H1 (cell line): Measurements from ENCODE around the gene SFMBT2. TPM values are rescaled to one million over a fixed set of nuclear protein-coding genes. Genes with fewer than 3 reads are reported as not detected.

Source experiments
- CTCF ChIA-PET: fragments of 300-600 bp; sonication (Branson Sonifier 250); formaldehyde crosslinking; loops from one replicate; lab custom pipeline; 2021; ENCODE audit not compliant: partially characterized antibody; lab: Charles Lee
- POLR2A ChIA-PET: fragments of 300-600 bp; sonication (Branson Sonifier 250); formaldehyde crosslinking; loops from one replicate; lab custom pipeline; 2021; ENCODE audit warnings: inconsistent platforms; ENCODE audit not compliant: partially characterized antibody; lab: Charles Lee
- DNase-seq, 2 experiments: peaks; one replicate each; pipeline versions ENCODE4 v3.0.0 to v3.0.0-alpha.2; 2010 to 2022; ENCODE audit warnings: low spot score in 2 of 2, low read depth in 1 of 2, mixed read lengths in 1 of 2
- FAIRE-seq: peaks from 2 replicates; lab custom pipeline; 2011; peaks lifted over from hg19 to GRCh38; lab: Jason Lieb, UNC
- H2AFZ ChIP-seq: 2 replicates; pipeline ENCODE4 v1.8.1; 2012; ENCODE audit warnings: low read length, inconsistent platforms
- H2AK5ac ChIP-seq: 2 replicates; pipeline ENCODE4 v1.6.1; 2013; ENCODE audit warnings: low read depth, low read length
- H2BK120ac ChIP-seq: replicated peaks from 2 replicates; pipeline ENCODE3; 2013; ENCODE audit warnings: low read depth, low read length, inconsistent platforms
- H2BK12ac ChIP-seq: 2 replicates; pipeline ENCODE4 v1.6.1; 2013; ENCODE audit warnings: low read depth, low read length
- H2BK15ac ChIP-seq: 2 replicates; pipeline ENCODE4 v1.6.1; 2013; ENCODE audit warnings: low read length
- H2BK20ac ChIP-seq: 2 replicates; pipeline ENCODE4 v1.6.1; 2013; ENCODE audit warnings: low read length
- H2BK5ac ChIP-seq: 2 replicates; pipeline ENCODE4 v1.6.1; 2013; ENCODE audit warnings: low read depth, low read length
- H3K14ac ChIP-seq: 2 replicates; pipeline ENCODE4 v1.6.1; 2013; ENCODE audit warnings: inconsistent platforms; ENCODE audit not compliant: insufficient read length
- H3K18ac ChIP-seq: 2 replicates; pipeline ENCODE4 v1.6.1; 2013; ENCODE audit warnings: low read length; ENCODE audit errors: extremely low read depth
- H3K23ac ChIP-seq: 2 replicates; pipeline ENCODE4 v1.6.1; 2013; ENCODE audit warnings: inconsistent platforms; ENCODE audit not compliant: insufficient read length
- H3K23me2 ChIP-seq: 2 replicates; pipeline ENCODE4 v1.6.1; 2013; ENCODE audit warnings: low read depth, low read length
- H3K27ac ChIP-seq: 2 replicates; pipeline ENCODE4 v1.6.1; 2011; ENCODE audit warnings: low read depth, low read length, inconsistent platforms
- H3K27me3 ChIP-seq, 4 experiments: replicated peaks in 1 of 4; 1 replicate in 1 of 4; 2 replicates in 3 of 4; pipeline versions ENCODE4 v1.6.1 to v1.8.1; 2011 to 2013; ENCODE audit warnings: low read length in 3 of 4, mild to moderate bottlenecking in 3 of 4, inconsistent platforms in 2 of 4, mixed read lengths in 2 of 4, moderate library complexity in 1 of 4; ENCODE audit not compliant: control insufficient read depth in 3 of 4, insufficient read depth in 3 of 4; ENCODE audit errors: extremely low read depth in 1 of 4
- H3K36me3 ChIP-seq, 4 experiments: 2 replicates each; pipeline versions ENCODE4 v1.6.1 to v1.8.1; 2011 to 2013; ENCODE audit warnings: mild to moderate bottlenecking in 4 of 4, low read length in 3 of 4, moderate library complexity in 2 of 4, control low read depth in 1 of 4, inconsistent platforms in 1 of 4; ENCODE audit not compliant: insufficient read depth in 4 of 4, control insufficient read depth in 2 of 4
- H3K4ac ChIP-seq: replicated peaks from 2 replicates; pipeline ENCODE3; 2013; ENCODE audit warnings: low read length, low read depth, mixed read lengths, inconsistent platforms; ENCODE audit not compliant: insufficient read length
- H3K4me1 ChIP-seq, 4 experiments: replicated peaks in 1 of 4; 1 replicate in 1 of 4; 2 replicates in 3 of 4; pipeline versions ENCODE4 v1.6.1 to v1.8.1; 2011 to 2013; ENCODE audit warnings: low read length in 3 of 4, inconsistent platforms in 2 of 4, mixed read lengths in 1 of 4; ENCODE audit not compliant: insufficient read depth in 4 of 4, control insufficient read depth in 3 of 4
- H3K4me2 ChIP-seq, 2 experiments: 2 replicates each; pipeline versions ENCODE4 v1.6.1 to v1.8.1; 2011 to 2013; ENCODE audit warnings: low read depth in 2 of 2, low read length in 2 of 2, control low read depth in 1 of 2, inconsistent platforms in 1 of 2, mild to moderate bottlenecking in 1 of 2; ENCODE audit not compliant: insufficient read depth in 1 of 2
- H3K4me3 ChIP-seq, 4 experiments: fragments of 200-600, 300-600 bp in 1 of 4; sonication (generic), shearing (Covaris generic), sonication (Bioruptor Twin) in 1 of 4; 2 replicates each; pipeline versions ENCODE4 v1.5.1 to v1.8.1; 2011 to 2016; ENCODE audit warnings: low read length in 4 of 4, low read depth in 3 of 4, control low read depth in 2 of 4, inconsistent platforms in 2 of 4, mild to moderate bottlenecking in 2 of 4, mixed read lengths in 1 of 4, moderate library complexity in 1 of 4; ENCODE audit not compliant: insufficient read depth in 2 of 4; ENCODE audit errors: extremely low read depth in 1 of 4
- H3K56ac ChIP-seq: replicated peaks from 2 replicates; pipeline ENCODE3; 2013; ENCODE audit warnings: low read depth, mild to moderate bottlenecking, mixed read lengths, low read length, inconsistent platforms; ENCODE audit not compliant: insufficient read length
- H3K79me1 ChIP-seq: 2 replicates; pipeline ENCODE4 v1.6.1; 2013; ENCODE audit warnings: low read depth, low read length, control low read depth
- H3K79me2 ChIP-seq, 2 experiments: 2 replicates each; pipeline versions ENCODE4 v1.6.1 to v1.8.1; 2012 to 2013; ENCODE audit warnings: low read length in 2 of 2, mild to moderate bottlenecking in 2 of 2, inconsistent platforms in 1 of 2; ENCODE audit not compliant: insufficient read depth in 2 of 2, control insufficient read depth in 1 of 2
- H3K9ac ChIP-seq, 4 experiments: replicated peaks in 1 of 4; 1 replicate in 1 of 4; 2 replicates in 3 of 4; pipeline versions ENCODE4 v1.6.1 to v1.8.1; 2011 to 2013; ENCODE audit warnings: low read depth in 3 of 4, low read length in 3 of 4, control low read depth in 2 of 4, mild to moderate bottlenecking in 2 of 4, moderate library complexity in 2 of 4, inconsistent platforms in 1 of 4; ENCODE audit errors: extremely low read depth in 1 of 4
- H3K9me3 ChIP-seq, 2 experiments: 2 replicates each; pipeline versions ENCODE4 v1.6.1 to v1.8.1; 2012 to 2013; ENCODE audit warnings: mild to moderate bottlenecking in 2 of 2, moderate library complexity in 2 of 2, control low read depth in 1 of 2, inconsistent platforms in 1 of 2, low read depth in 1 of 2, low read length in 1 of 2, mixed read lengths in 1 of 2; ENCODE audit not compliant: insufficient read depth in 2 of 2
- H4K20me1 ChIP-seq, 2 experiments: replicated peaks in 1 of 2; 2 replicates each; pipeline versions ENCODE3 to v1.8.1; 2011 to 2013; ENCODE audit warnings: inconsistent platforms in 2 of 2, low read length in 2 of 2, mild to moderate bottlenecking in 1 of 2; ENCODE audit not compliant: insufficient read depth in 2 of 2, control insufficient read depth in 1 of 2
- H4K5ac ChIP-seq: 2 replicates; pipeline ENCODE4 v1.6.1; 2013; ENCODE audit warnings: low read length, low read depth, mixed read lengths, inconsistent platforms; ENCODE audit not compliant: insufficient read length
- H4K8ac ChIP-seq: 2 replicates; pipeline ENCODE4 v1.8.0; 2013; ENCODE audit warnings: mild to moderate bottlenecking, moderate library complexity, low read length, inconsistent platforms; ENCODE audit not compliant: insufficient read depth; ENCODE audit errors: extremely low read depth
- H4K91ac ChIP-seq: replicated peaks from 2 replicates; pipeline ENCODE3; 2013; ENCODE audit warnings: low read length, mixed read lengths, inconsistent platforms; ENCODE audit not compliant: insufficient read length
- BCL11A ChIP-seq, 2 experiments: IDR thresholded peaks; one replicate each; pipeline ENCODE4 v1.6.1; 2011; ENCODE audit warnings: low read depth in 2 of 2, low read length in 2 of 2, mild to moderate bottlenecking in 2 of 2
- CEBPB ChIP-seq: IDR thresholded peaks from 2 replicates; pipeline ENCODE4 v1.6.1; 2012; ENCODE audit warnings: low read depth, low read length
- EZH2 ChIP-seq: fragments of 200-600 bp; sonication (generic); IDR thresholded peaks from 2 replicates; pipeline ENCODE4 v1.7.1; 2012; ENCODE audit warnings: low read depth, mild to moderate bottlenecking, moderate library complexity, low read length, inconsistent platforms; ENCODE audit not compliant: severe bottlenecking
- POU5F1 ChIP-seq: IDR thresholded peaks from 2 replicates; pipeline ENCODE4 v1.6.1; 2011; ENCODE audit warnings: low read depth, mild to moderate bottlenecking, low read length, moderate library complexity
- RBBP5 ChIP-seq: IDR thresholded peaks from 2 replicates; pipeline ENCODE4 v1.7.1; 2012; ENCODE audit warnings: low read depth, mild to moderate bottlenecking, inconsistent platforms, low read length, moderate library complexity, borderline replicate concordance
- RXRA ChIP-seq: IDR thresholded peaks from 2 replicates; pipeline ENCODE4 v1.6.1; 2011; ENCODE audit warnings: low read depth, mild to moderate bottlenecking, low read length, moderate library complexity; ENCODE audit not compliant: insufficient read depth
- SIRT6 ChIP-seq: IDR thresholded peaks from one replicate; pipeline ENCODE4 v1.7.1; 2012; ENCODE audit warnings: low read length, inconsistent platforms
- SIX5 ChIP-seq: IDR thresholded peaks from 2 replicates; pipeline ENCODE4 v1.6.1; 2011; ENCODE audit warnings: mild to moderate bottlenecking, low read depth, low read length
- SP1 ChIP-seq: IDR thresholded peaks from 2 replicates; pipeline ENCODE4 v1.6.1; 2011; ENCODE audit warnings: low read depth, low read length
- SP2 ChIP-seq: IDR thresholded peaks from 2 replicates; pipeline ENCODE4 v1.6.1; 2012; ENCODE audit warnings: mild to moderate bottlenecking, low read length, inconsistent platforms
- SUZ12 ChIP-seq: fragments of 200-600 bp; sonication (generic); IDR thresholded peaks from 2 replicates; pipeline ENCODE4 v1.6.1; 2012; ENCODE audit warnings: mild to moderate bottlenecking, inconsistent platforms, low read length, moderate library complexity, mixed read lengths
- TAF1 ChIP-seq: IDR thresholded peaks from 2 replicates; pipeline ENCODE4 v1.6.1; 2011; ENCODE audit warnings: mild to moderate bottlenecking, low read depth, low read length
- WGBS, 2 experiments: shearing (Covaris generic) in 1 of 2; methylation state at CpG; one replicate each; pipeline versions ENCODE4 v1.1.6 to v1.1.7; 2013 to 2015; ENCODE audit warnings: low lambda C conversion rate in 2 of 2, mixed read lengths in 2 of 2, inconsistent platforms in 1 of 2, low coverage in 1 of 2, missing lambda C conversion rate in 1 of 2; ENCODE audit not compliant: insufficient replicate concordance in 2 of 2, insufficient coverage in 1 of 2, insufficient read length in 1 of 2; ENCODE audit errors: extremely low coverage in 1 of 2, missing lambda C conversion rate in 1 of 2; 5-methylcytosine and 5-hydroxymethylcytosine counted together
- polyA plus RNA-seq, 7 experiments: library from polyadenylated mRNA; depleted of rRNA in 3 of 7; stranded (reverse) in 5 of 7; unstranded in 2 of 7; fragments of >200 nt in 5 of 7; fragments of 200-250 nt in 2 of 7; gene quantifications; 1 replicate in 5 of 7; 2 replicates in 1 of 7; 4 replicates in 1 of 7; pipeline versions ENCODE4 v1.2.1 to v1.2.3, GENCODE V29; 2011 to 2013; ENCODE audit warnings: missing spikeins in 2 of 7, mixed read lengths in 2 of 7
- total RNA-seq: library from RNA; stranded (reverse); fragmentation: NEBNext Ultra II Directional; extraction: Animal tissue kit (Norgen Biotek cat#: 25700); gene quantifications from 2 replicates; pipeline ENCODE4 v1.2.1, GENCODE V29; 2021
- TF ChIP-seq, protein P1 (sequence below): IDR thresholded peaks from 2 replicates; pipeline ENCODE4 v1.6.1; 2012; ENCODE audit warnings: inconsistent platforms
- TF ChIP-seq, protein P2 (sequence below): IDR thresholded peaks from 2 replicates; pipeline ENCODE4 v1.6.1; 2011; ENCODE audit warnings: low read length, improper control_type of control experiment

SFMBT2 gene
- total and polyA plus RNA-seq, 2 of the 8 experiments (the other 6 are each of a cell fraction or from before 2014, with no cell fraction given), result 2.9 to 11.0 TPM

DNA sequence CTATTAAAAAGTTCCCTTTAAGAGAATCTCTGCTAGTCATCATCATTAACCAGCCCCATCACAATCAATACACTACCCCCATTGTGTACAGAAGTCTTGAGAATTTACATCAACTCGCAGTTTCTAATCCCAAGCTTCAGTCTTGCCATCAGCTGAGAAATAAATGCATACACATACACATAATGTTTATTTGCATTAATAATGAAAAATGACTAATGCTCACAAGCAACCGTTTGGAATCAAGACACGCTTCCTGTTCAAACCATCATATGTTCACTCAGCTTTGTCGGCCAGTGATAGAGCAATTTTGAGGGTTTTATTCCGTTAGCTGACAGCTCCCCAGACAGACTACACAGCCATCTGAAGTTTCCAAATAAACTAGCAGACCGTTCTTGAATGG is 287.1 kb downstream of the SFMBT2 start:
- Histone ChIP-seq H3K79me2 (no peaks in the 10 kb centered on the region), H3K9me3 (no peaks in the 10 kb centered on the region), H2BK15ac (no peak overlapping the region), H3K4ac (no peak overlapping the region), H3K14ac (no peak overlapping the region), H2BK12ac (no peak overlapping the region), H4K91ac (no peak overlapping the region), H4K8ac (no peak overlapping the region), H3K9ac (no peak overlapping the region), H3K4me2 (no peak overlapping the region), H3K23me2 (no peaks in the 10 kb centered on the region; the same call in 1 of the 2 replicates), H2AK5ac (no peak overlapping the region), H3K79me1 (no peaks in the 10 kb centered on the region), H3K27me3 (no peaks in the 10 kb centered on the region), H2BK120ac (no peak overlapping the region), H4K5ac (no peak overlapping the region), H3K4me1 (no peaks in the 10 kb centered on the region), H3K4me3 (no peak overlapping the region), H2BK20ac (no peak overlapping the region), H3K56ac (no peak overlapping the region), H3K23ac (no peak overlapping the region), H3K36me3 (no peaks in the 10 kb centered on the region), H3K18ac (no peak overlapping the region), H4K20me1 (peaks cover 0 to 1% of the 10 kb centered on the region in 2 experiments), H2AFZ (no peak overlapping the region), H2BK5ac (no peak overlapping the region), H3K27ac (no peak overlapping the region)
- FAIRE-seq (no peak), DNase-seq (no peak)
- WGBS, 2 experiments, result 96% methylated on average over 6 of the region's 6 CpGs; no CpG with 5 or more reads in 1 of the 2 experiments
- ChIA-PET CTCF (interaction anchor here (1.1 to 1.3 kb wide), 2 partner anchors 41 to 92 kb away, joined by 3 to 4 read pairs; no protein-coding TSS in a partner anchor), POLR2A (no interaction called here)
- TF ChIP-seq, protein P1, sequence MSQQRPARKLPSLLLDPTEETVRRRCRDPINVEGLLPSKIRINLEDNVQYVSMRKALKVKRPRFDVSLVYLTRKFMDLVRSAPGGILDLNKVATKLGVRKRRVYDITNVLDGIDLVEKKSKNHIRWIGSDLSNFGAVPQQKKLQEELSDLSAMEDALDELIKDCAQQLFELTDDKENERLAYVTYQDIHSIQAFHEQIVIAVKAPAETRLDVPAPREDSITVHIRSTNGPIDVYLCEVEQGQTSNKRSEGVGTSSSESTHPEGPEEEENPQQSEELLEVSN, result no peak
- TF ChIP-seq TAF1 (no peak), SP2 (no peak), RXRA (no peak), SP1 (no peak), POU5F1 (no peak), SIX5 (no peak), EZH2 (no peak), SIRT6 (no peak), SUZ12 (no peak), CEBPB (no peak), RBBP5 (no peak), BCL11A (IDR thresholded peaks at IDR 0.05; ENCODE audit: low read depth in 2 of 2, low read length in 2 of 2) (no peak)
- TF ChIP-seq, protein P2, sequence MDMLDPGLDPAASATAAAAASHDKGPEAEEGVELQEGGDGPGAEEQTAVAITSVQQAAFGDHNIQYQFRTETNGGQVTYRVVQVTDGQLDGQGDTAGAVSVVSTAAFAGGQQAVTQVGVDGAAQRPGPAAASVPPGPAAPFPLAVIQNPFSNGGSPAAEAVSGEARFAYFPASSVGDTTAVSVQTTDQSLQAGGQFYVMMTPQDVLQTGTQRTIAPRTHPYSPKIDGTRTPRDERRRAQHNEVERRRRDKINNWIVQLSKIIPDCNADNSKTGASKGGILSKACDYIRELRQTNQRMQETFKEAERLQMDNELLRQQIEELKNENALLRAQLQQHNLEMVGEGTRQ, result no peak
